HepG2 (cell line): Measurements from ENCODE around the gene IRF1. TPM values are rescaled to one million over a fixed set of nuclear protein-coding genes. Genes with fewer than 3 reads are reported as not detected.

ENCODE experiments used
- ATAC-seq: fragments of 200-7000 bp; cut with Tn5 transposase; 3 replicates; pipeline ENCODE4 v1.9.1; 2020; ENCODE audit warnings: mild to moderate bottlenecking, moderate library complexity
- BruUV-seq: library from RNA; stranded (reverse); fragments of 400-500 nt; replicated peaks from 2 replicates; lab custom pipeline; 2021; lab: Mats Ljungman, UMichigan
- CTCF ChIA-PET: fragments of 300-600 bp; formaldehyde crosslinking; extraction: SDS; loops from one replicate; lab custom pipeline; 2021; ENCODE audit warnings: low total read pairs, inconsistent platforms, low intra/inter-chr PET ratio; lab: Yijun Ruan, JAX
- POLR2A ChIA-PET: fragments of 350-600 bp; sonication (Branson Sonifier 250); formaldehyde crosslinking; loops from one replicate; lab custom pipeline; 2020; ENCODE audit warnings: antibody characterized with exemption, inconsistent platforms; lab: Yijun Ruan, JAX
- DNase-seq: peaks from one replicate; pipeline ENCODE4 v3.0.0-alpha.2; 2015; ENCODE audit warnings: low spot score
- FAIRE-seq: peaks from 3 replicates; lab custom pipeline; 2011; peaks lifted over from hg19 to GRCh38; lab: Jason Lieb, UNC
- H2AFZ ChIP-seq: one replicate; pipeline ENCODE4 v1.6.1; 2011; ENCODE audit warnings: low read length, inconsistent platforms
- H3K27ac ChIP-seq: fragments of 300-600 bp; 3 replicates; pipeline ENCODE4 v1.8.0; 2011; ENCODE audit warnings: mixed run types, mild to moderate bottlenecking, mixed read lengths, low read length, inconsistent platforms; ENCODE audit not compliant: insufficient read depth; ENCODE audit errors: extremely low read length
- H3K27me3 ChIP-seq, 2 experiments: fragments of 200-600 bp in 1 of 2; 2 replicates in 1 of 2; 3 replicates in 1 of 2; pipeline versions ENCODE4 v1.6.0 to v1.8.0; 2011; ENCODE audit warnings: low read length in 2 of 2, mild to moderate bottlenecking in 2 of 2, moderate library complexity in 2 of 2, inconsistent platforms in 1 of 2; ENCODE audit not compliant: insufficient read depth in 2 of 2, control insufficient read depth in 1 of 2
- H3K36me3 ChIP-seq, 2 experiments: fragments of 200-600 bp in 1 of 2; replicated peaks in 1 of 2; 2 replicates in 1 of 2; 3 replicates in 1 of 2; pipeline versions ENCODE4 v1.5.1 to v1.8.0; 2011; ENCODE audit warnings: low read length in 2 of 2, inconsistent platforms in 1 of 2; ENCODE audit not compliant: insufficient read depth in 2 of 2, control insufficient read depth in 1 of 2
- H3K4me1 ChIP-seq: 2 replicates; pipeline ENCODE4 v1.5.1; 2012; ENCODE audit warnings: low read length, inconsistent platforms; ENCODE audit not compliant: insufficient read depth
- H3K4me2 ChIP-seq: 2 replicates; pipeline ENCODE4 v1.6.0; 2011; ENCODE audit warnings: low read depth, low read length, inconsistent platforms
- H3K4me3 ChIP-seq, 3 experiments: fragments of 200-600 bp in 1 of 3; sonication (generic), shearing (Covaris generic) in 1 of 3; replicated peaks in 1 of 3; 2 replicates each; pipeline ENCODE4 v1.5.1; 2011 to 2016; ENCODE audit warnings: low read length in 3 of 3, inconsistent platforms in 2 of 3, low read depth in 2 of 3, mild to moderate bottlenecking in 2 of 3, control low read depth in 1 of 3, mixed read lengths in 1 of 3; ENCODE audit not compliant: insufficient read depth in 1 of 3
- H3K79me2 ChIP-seq: one replicate; pipeline ENCODE4 v1.6.1; 2011; ENCODE audit warnings: low read length, inconsistent platforms; ENCODE audit not compliant: insufficient read depth
- H3K9ac ChIP-seq: 2 replicates; pipeline ENCODE4 v1.6.0; 2011; ENCODE audit warnings: mild to moderate bottlenecking, low read depth, low read length, inconsistent platforms; ENCODE audit not compliant: insufficient read depth
- H3K9me3 ChIP-seq: 2 replicates; pipeline ENCODE4 v1.5.1; 2012; ENCODE audit warnings: mild to moderate bottlenecking, low read length
- H4K20me1 ChIP-seq: 2 replicates; pipeline ENCODE4 v1.6.0; 2011; ENCODE audit warnings: inconsistent platforms, mild to moderate bottlenecking, low read length, moderate library complexity; ENCODE audit not compliant: insufficient read depth
- ARNT2 ChIP-seq: sonication (generic); formaldehyde crosslinking; IDR thresholded peaks from 2 replicates; pipeline ENCODE4 v1.8.0; 2022; ENCODE audit warnings: mild to moderate bottlenecking, low read depth, missing genetic modification reagents, moderate library complexity
- CC2D1A ChIP-seq: sonication (generic); formaldehyde crosslinking; IDR thresholded peaks from 2 replicates; pipeline ENCODE4 v1.8.1; 2023; ENCODE audit warnings: mild to moderate bottlenecking, missing genetic modification reagents
- CCDC6 ChIP-seq: sonication (generic); formaldehyde crosslinking; IDR thresholded peaks from 2 replicates; pipeline ENCODE4 v1.8.1; 2022; ENCODE audit warnings: mild to moderate bottlenecking, missing genetic modification reagents, moderate library complexity
- KDM4B ChIP-seq: sonication (generic); formaldehyde crosslinking; IDR thresholded peaks from 2 replicates; pipeline ENCODE4 v1.4.0; 2020; ENCODE audit warnings: missing genetic modification reagents
- MAFF ChIP-seq: IDR thresholded peaks from 2 replicates; pipeline ENCODE4 v1.6.1; 2011; ENCODE audit warnings: low read depth, low read length, improper control_type of control experiment
- POGK ChIP-seq: sonication (generic); formaldehyde crosslinking; conservative IDR thresholded peaks from 2 replicates; pipeline ENCODE4 v1.8.0; 2022; ENCODE audit warnings: mild to moderate bottlenecking, moderate library complexity, missing genetic modification reagents
- TCF12 ChIP-seq, 2 experiments: fragments of 450-650 bp in 1 of 2; sonication (generic) in 1 of 2; formaldehyde crosslinking in 1 of 2; IDR thresholded peaks; 2 replicates each; pipeline versions ENCODE4 v1.6.1 to v1.8.0; 2017 to 2022; ENCODE audit warnings: antibody characterized with exemption in 1 of 2, mild to moderate bottlenecking in 1 of 2, missing genetic modification reagents in 1 of 2, moderate library complexity in 1 of 2
- TP53 ChIP-seq: sonication (generic); formaldehyde crosslinking; conservative IDR thresholded peaks from 2 replicates; pipeline ENCODE4 v1.4.0; 2020; ENCODE audit warnings: missing genetic modification reagents
- XBP1 ChIP-seq: sonication (generic); formaldehyde crosslinking; IDR thresholded peaks from 2 replicates; pipeline ENCODE4 v1.5.0; 2020; ENCODE audit warnings: missing genetic modification reagents
- ZNF335 ChIP-seq: sonication (generic); formaldehyde crosslinking; IDR thresholded peaks from 2 replicates; pipeline ENCODE4 v1.4.0; 2020; ENCODE audit warnings: missing genetic modification reagents
- ZNF605 ChIP-seq: sonication (generic); formaldehyde crosslinking; IDR thresholded peaks from 2 replicates; pipeline ENCODE4 v1.8.0; 2022; ENCODE audit warnings: mild to moderate bottlenecking, missing genetic modification reagents
- ZNF841 ChIP-seq: sonication (generic); formaldehyde crosslinking; IDR thresholded peaks from 2 replicates; pipeline ENCODE4 v1.8.1; 2023; ENCODE audit warnings: missing genetic modification reagents, borderline replicate concordance
- WGBS: methylation state at CpG from one replicate; pipeline ENCODE4 v1.1.6; 2017; ENCODE audit warnings: low lambda C conversion rate; 5-methylcytosine and 5-hydroxymethylcytosine counted together
- in situ Hi-C: cut with HindIII; loops from 2 replicates; pipeline ENCODE4 v1.10.0; 2017; ENCODE audit warnings: low pct_unique_long_range_greater_than_20kb; ENCODE audit not compliant: extremely low pct_ligation_motif_present
- intact Hi-C: fragments of 100-400 bp; cut with micrococcal nuclease; formaldehyde crosslinking; loops from one replicate; pipeline ENCODE4 v1.10.0; 2022; ENCODE audit not compliant: unreplicated experiment
- polyA plus RNA-seq, 8 experiments: library from polyadenylated mRNA; depleted of rRNA in 3 of 8; stranded (reverse) in 7 of 8; unstranded in 1 of 8; fragments of >200 nt; fragmentation: Illumina TruSeq in 4 of 8; extraction: Trizol in 4 of 8; gene quantifications; 2 replicates each; pipeline versions ENCODE4 v1.2.1 to v1.2.3, GENCODE V29; 2011 to 2016; ENCODE audit warnings: low read depth in 4 of 8, missing spikeins in 1 of 8, mixed read lengths in 1 of 8; ENCODE audit not compliant: insufficient read depth in 1 of 8
- total RNA-seq, 5 experiments: library from RNA; depleted of rRNA; stranded (reverse); fragments of >200 nt; fragmentation: Illumina TruSeq; extraction: Trizol; gene quantifications; 2 replicates each; pipeline ENCODE4 v1.2.3, GENCODE V29; 2016; ENCODE audit warnings: low read depth in 1 of 5
- TF ChIP-seq, protein P1 (sequence below): sonication (generic); formaldehyde crosslinking; IDR thresholded peaks from 2 replicates; pipeline ENCODE4 v1.9.0; 2021; ENCODE audit warnings: missing genetic modification reagents, borderline replicate concordance
- TF ChIP-seq, protein P2 (sequence below): sonication (generic); formaldehyde crosslinking; IDR thresholded peaks from 2 replicates; pipeline ENCODE4 v1.4.0; 2020; ENCODE audit warnings: missing genetic modification reagents, borderline replicate concordance

IRF1 gene
- total and polyA plus RNA-seq, 2 of the 13 experiments (the other 11 are each of a cell fraction or from before 2014, with no cell fraction given), result 4.1 to 8.8 TPM

DNA sequence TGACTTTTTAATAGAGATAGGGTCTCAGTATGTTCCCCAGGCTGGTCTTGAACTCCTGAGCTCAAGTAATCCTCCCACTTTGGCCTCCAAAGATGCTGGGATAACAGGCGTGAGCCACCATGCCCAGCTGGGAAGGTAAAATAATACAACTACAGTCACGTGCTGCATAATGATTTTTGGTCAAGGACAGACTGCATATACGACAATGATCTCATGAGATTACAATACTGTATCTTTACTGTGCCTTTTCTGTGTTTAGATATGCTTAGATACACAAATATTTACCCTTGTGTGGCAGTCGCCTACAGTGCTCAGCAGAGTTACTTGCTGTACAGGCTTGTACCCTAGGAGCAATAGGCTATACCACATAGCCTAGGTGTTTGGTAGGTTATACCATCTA, 14.2 kb upstream of the IRF1 start (continued):
- no peak for TF ChIP-seq ARNT2
- 0 out of 2 replicates have a peak, but pooled peaks have one; percentile 44 for TF ChIP-seq MAFF
- no peak for TF ChIP-seq TP53 (CRISPR knock-in tag)
- no peak for TF ChIP-seq ZNF605 (CRISPR knock-in tag)
- TF ChIP-seq KDM4B (CRISPR knock-in tag), result no peak
- TF ChIP-seq CCDC6, result no peak
- no peak for TF ChIP-seq ZNF335 (CRISPR knock-in tag)

DNA sequence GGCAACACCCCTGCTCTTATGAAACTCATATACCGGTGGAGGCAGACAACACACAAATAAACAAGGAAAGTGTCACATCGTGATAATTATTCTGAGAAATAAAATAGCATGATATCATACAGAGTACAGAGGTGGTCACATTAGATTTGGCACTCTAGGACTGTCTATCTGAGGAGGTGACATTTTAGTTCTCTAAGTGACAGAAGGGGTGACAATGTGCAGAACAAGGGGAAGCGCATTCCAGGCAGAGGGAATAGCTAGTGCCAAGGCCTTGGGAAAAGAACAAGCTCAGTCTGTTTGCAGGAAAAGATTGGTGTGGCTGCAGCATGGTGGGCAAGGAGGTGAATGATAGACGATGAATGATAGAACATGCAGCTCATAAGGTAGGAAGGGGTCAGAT, 12.7 kb upstream of the IRF1 start:
- no TSS peak for BruUV-seq
- FAIRE-seq, result no peak
- no peak overlapping the region for H2AFZ ChIP-seq
- H3K4me3 ChIP-seq, result no peak overlapping the region
- POLR2A ChIA-PET, result interaction anchor here (1.0 to 5.4 kb wide), 6 partner anchors 13 to 116 kb away, joined by 3 to 39 read pairs (median 8); partner anchors contain the start of gene IRF1
- WGBS, result 82% methylated on average over 4 of the region's 4 CpGs
- ATAC-seq, result no peak
- intact Hi-C loops, result no loop called here
- no peak overlapping the region for H3K27ac ChIP-seq
- TF ChIP-seq POGK (CRISPR knock-in tag), result no peak
- no peak for TF ChIP-seq XBP1 (CRISPR knock-in tag)
- TF ChIP-seq, protein P1, sequence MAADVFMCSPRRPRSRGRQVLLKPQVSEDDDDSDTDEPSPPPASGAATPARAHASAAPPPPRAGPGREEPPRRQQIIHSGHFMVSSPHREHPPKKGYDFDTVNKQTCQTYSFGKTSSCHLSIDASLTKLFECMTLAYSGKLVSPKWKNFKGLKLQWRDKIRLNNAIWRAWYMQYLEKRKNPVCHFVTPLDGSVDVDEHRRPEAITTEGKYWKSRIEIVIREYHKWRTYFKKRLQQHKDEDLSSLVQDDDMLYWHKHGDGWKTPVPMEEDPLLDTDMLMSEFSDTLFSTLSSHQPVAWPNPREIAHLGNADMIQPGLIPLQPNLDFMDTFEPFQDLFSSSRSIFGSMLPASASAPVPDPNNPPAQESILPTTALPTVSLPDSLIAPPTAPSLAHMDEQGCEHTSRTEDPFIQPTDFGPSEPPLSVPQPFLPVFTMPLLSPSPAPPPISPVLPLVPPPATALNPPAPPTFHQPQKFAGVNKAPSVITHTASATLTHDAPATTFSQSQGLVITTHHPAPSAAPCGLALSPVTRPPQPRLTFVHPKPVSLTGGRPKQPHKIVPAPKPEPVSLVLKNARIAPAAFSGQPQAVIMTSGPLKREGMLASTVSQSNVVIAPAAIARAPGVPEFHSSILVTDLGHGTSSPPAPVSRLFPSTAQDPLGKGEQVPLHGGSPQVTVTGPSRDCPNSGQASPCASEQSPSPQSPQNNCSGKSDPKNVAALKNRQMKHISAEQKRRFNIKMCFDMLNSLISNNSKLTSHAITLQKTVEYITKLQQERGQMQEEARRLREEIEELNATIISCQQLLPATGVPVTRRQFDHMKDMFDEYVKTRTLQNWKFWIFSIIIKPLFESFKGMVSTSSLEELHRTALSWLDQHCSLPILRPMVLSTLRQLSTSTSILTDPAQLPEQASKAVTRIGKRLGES (CRISPR knock-in tag), result no peak
- no peak for TF ChIP-seq TCF12 (IDR thresholded peaks at IDR 0.05)
- no peak for TF ChIP-seq TCF12 (CRISPR knock-in tag; IDR thresholded peaks at IDR 0.05)
- TF ChIP-seq ZNF841 (CRISPR knock-in tag), result no peak
- no peak for TF ChIP-seq CC2D1A (CRISPR knock-in tag)
- TF ChIP-seq, protein P2, sequence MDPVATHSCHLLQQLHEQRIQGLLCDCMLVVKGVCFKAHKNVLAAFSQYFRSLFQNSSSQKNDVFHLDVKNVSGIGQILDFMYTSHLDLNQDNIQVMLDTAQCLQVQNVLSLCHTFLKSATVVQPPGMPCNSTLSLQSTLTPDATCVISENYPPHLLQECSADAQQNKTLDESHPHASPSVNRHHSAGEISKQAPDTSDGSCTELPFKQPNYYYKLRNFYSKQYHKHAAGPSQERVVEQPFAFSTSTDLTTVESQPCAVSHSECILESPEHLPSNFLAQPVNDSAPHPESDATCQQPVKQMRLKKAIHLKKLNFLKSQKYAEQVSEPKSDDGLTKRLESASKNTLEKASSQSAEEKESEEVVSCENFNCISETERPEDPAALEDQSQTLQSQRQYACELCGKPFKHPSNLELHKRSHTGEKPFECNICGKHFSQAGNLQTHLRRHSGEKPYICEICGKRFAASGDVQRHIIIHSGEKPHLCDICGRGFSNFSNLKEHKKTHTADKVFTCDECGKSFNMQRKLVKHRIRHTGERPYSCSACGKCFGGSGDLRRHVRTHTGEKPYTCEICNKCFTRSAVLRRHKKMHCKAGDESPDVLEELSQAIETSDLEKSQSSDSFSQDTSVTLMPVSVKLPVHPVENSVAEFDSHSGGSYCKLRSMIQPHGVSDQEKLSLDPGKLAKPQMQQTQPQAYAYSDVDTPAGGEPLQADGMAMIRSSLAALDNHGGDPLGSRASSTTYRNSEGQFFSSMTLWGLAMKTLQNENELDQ (CRISPR knock-in tag), result no peak
- no peak overlapping the region for H3K9ac ChIP-seq
- no peak for DNase-seq
- H3K27me3 ChIP-seq, result no peaks in the 10 kb centered on the region
- H3K4me2 ChIP-seq, result no peak overlapping the region
- H3K4me1 ChIP-seq, result peaks cover 84% of the 10 kb centered on the region
- no peaks in the 10 kb centered on the region for H4K20me1 ChIP-seq
- CTCF ChIA-PET, result interaction anchor here (3.3 kb wide), 1 partner anchor 117 kb away, joined by 54 read pairs; no protein-coding TSS in a partner anchor
- H3K9me3 ChIP-seq, result no peaks in the 10 kb centered on the region
- no peaks in the 10 kb centered on the region for H3K36me3 ChIP-seq
- no peaks in the 10 kb centered on the region for H3K79me2 ChIP-seq
- in situ Hi-C loops, result no loop called here
